Vagina (tissue), 2 donors: ENCODE results near the gene CD81.

ENCODE experiments used
- POLR2A ChIP-seq, 2 donors: fragments of 450-650 bp; IDR thresholded peaks; one replicate each; pipeline ENCODE4 v1.6.1; 2017; ENCODE audit warnings: antibody characterized with exemption in 2 of 2, mild to moderate bottlenecking in 2 of 2, moderate library complexity in 2 of 2
- POLR2AphosphoS5 ChIP-seq, 2 donors: sonication (generic); formaldehyde crosslinking; IDR thresholded peaks; one replicate each; pipeline ENCODE4 v1.9.0; 2017; ENCODE audit warnings: antibody characterized with exemption in 2 of 2, mild to moderate bottlenecking in 2 of 2, low read depth in 1 of 2; ENCODE audit not compliant: insufficient read depth in 1 of 2
- TF ChIP-seq, protein P1 (sequence below), 3 experiments: fragments of 450-650 bp in 2 of 3; fragments of 200-600 bp in 1 of 3; sonication (generic) in 1 of 3; IDR thresholded peaks; one replicate each; pipeline ENCODE4 v1.5.1; 2017 to 2019; ENCODE audit warnings: antibody characterized with exemption in 3 of 3, mild to moderate bottlenecking in 2 of 3, moderate library complexity in 2 of 3

GRCh38 chr11:2437516-2437915, 60.4 kb downstream of the CD81 start:
- no peak for TF ChIP-seq POLR2A (IDR thresholded peaks at IDR 0.05)
- TF ChIP-seq, protein P1, sequence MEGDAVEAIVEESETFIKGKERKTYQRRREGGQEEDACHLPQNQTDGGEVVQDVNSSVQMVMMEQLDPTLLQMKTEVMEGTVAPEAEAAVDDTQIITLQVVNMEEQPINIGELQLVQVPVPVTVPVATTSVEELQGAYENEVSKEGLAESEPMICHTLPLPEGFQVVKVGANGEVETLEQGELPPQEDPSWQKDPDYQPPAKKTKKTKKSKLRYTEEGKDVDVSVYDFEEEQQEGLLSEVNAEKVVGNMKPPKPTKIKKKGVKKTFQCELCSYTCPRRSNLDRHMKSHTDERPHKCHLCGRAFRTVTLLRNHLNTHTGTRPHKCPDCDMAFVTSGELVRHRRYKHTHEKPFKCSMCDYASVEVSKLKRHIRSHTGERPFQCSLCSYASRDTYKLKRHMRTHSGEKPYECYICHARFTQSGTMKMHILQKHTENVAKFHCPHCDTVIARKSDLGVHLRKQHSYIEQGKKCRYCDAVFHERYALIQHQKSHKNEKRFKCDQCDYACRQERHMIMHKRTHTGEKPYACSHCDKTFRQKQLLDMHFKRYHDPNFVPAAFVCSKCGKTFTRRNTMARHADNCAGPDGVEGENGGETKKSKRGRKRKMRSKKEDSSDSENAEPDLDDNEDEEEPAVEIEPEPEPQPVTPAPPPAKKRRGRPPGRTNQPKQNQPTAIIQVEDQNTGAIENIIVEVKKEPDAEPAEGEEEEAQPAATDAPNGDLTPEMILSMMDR (IDR thresholded peaks at IDR 0.05): no peak
- no peak for TF ChIP-seq POLR2AphosphoS5 (IDR thresholded peaks at IDR 0.05; ENCODE audit: insufficient read depth in 1 of 2, low read depth in 1 of 2)
